ENCODE results near the gene PHACTR3.

The PHACTR3 gene

GRCh38 chr20:59794555-59794954 lies 190.2 kb downstream of the PHACTR3 start:
- DNase-seq (ENCODE audit: low read depth): no peak

- no peak for DNase-seq (ENCODE audit: low read depth)
Observed at GRCh38 chr20:59800309-59800708, 196.0 kb downstream of the PHACTR3 start.

GRCh38 chr20:59802018-59802417 lies 197.7 kb downstream of the PHACTR3 start:
- DNase-seq (ENCODE audit: low read depth): no peak

DNA sequence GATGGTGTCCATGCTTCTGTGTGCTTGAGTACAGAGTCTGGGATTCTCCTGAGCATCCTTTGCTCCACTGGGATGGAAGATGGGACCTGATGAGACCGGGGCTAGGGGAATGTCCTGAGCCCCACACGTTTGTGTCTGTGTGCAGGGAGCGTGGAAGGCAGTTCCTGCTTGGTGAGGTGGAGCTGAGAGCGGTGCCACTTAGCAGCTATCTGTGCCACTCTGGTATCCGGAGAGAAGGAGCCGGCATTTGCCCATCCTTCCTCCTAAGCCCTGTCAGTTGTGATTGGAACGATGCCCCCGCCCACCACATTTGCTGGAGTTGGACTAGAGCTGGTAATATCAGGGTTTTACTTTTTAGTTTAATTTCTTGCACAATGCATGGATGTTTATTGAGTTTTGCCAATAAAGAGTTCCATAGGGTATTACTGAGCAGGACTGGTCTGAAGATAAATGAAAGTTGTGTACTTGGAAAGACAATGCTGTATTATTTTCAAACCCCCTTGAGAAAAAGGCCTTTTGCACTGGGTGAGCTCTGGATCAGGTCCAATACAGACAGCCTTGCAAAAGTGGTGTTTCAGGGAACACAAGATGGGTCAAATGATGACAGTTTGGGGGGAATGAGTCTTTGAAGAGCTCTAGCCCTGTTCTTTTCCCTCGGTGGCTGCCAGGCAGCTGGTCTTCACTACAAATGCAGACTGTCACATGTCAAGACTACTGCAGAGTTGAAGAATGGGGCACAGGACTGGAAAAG lies 198.3 kb downstream of the PHACTR3 start:
- no peak for DNase-seq (ENCODE audit: low read depth)

- no peak for DNase-seq (ENCODE audit: low read depth)
Observed at GRCh38 chr20:59804347-59804746, 200.0 kb downstream of the PHACTR3 start.

DNA sequence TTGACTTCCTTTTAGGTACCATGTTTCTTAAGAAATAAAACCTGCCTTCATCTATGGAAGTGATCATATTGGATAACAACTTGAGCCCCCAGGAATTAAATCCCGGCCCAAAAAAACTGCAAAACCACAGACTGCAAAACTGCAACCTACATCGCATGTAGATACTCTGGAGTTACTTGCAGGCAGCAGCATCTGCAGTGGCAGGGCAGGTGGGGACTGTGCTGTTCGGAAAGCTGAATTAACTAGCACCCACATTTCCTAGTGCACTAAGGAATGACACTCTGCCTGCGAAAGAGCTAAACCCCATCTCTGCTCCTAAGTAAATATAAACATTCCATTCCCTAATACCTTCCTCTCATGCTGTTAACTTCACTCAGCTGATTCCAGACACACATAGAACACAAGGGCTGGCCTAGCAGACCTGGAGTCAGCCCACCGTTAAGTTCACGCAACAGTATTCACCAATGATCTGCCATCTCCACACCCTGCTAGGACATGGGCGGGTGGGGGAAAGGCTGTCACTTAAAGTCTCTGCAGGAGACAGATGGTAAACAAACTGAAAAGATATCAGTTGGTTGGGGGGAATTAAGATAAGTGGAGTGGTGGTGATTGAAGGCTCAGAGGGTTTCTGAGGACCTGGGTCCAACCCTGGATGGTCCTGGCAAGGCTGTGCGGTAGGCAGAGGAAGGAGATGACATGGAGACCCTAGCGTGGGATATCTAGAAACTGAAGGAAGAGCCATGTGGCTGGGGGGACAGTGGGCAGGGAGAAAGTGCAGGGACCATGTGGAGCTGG lies 200.7 kb downstream of the PHACTR3 start:
- DNase-seq (ENCODE audit: low read depth): no peak

GRCh38 chr20:59805786-59806577 lies 201.6 kb downstream of the PHACTR3 start:
- DNase-seq (ENCODE audit: low read depth): no peak

GRCh38 chr20:59806578-59806975 lies 202.2 kb downstream of the PHACTR3 start:
- DNase-seq (ENCODE audit: low read depth): no peak

DNA sequence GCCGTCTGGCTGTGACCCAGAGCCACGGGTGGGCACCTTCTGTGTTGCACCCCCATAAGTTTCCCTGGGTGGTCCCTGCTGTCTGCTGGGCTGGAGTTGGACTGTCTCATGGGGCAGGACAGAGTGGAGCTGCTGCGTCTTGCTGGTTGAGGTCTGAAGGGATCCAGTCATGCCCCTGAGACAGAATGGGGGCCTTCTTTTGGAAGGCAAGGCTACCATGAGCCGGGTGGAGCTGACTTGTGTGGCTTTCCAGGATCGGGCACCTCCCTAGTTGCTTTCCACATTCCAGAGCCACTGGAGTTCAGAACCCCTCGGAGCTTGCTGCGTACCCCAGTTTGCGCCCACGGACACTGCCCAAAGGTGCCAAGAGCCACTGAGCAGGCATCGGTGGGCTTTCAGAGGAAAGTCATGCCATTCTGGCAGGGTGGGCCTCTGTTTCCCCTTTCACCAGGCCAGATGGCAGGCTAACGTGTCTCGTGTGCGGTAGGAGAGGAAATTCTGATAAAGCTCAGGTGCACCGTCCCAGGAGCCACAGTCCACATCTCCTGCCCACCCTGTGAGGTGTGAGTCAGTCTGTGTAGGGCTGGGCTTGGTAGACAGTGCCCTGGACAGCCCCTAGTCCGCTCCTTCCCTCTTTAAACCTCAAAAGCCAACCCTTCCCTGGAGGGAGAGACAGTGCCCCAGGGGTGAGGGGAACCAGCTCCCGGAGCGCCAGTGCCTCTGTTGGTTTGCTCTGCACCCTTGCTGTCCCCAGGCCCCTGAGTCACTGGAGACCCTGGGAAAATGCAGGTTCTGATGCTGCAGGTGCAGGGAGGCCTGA lies 203.8 kb downstream of the PHACTR3 start:
- DNase-seq (ENCODE audit: low read depth): no peak

- no peak for DNase-seq (ENCODE audit: low read depth)
Observed at GRCh38 chr20:59808729-59809381, 204.5 kb downstream of the PHACTR3 start.

- no peak for DNase-seq (ENCODE audit: low read depth)
Observed at GRCh38 chr20:59809630-59810448, 205.5 kb downstream of the PHACTR3 start.

DNA sequence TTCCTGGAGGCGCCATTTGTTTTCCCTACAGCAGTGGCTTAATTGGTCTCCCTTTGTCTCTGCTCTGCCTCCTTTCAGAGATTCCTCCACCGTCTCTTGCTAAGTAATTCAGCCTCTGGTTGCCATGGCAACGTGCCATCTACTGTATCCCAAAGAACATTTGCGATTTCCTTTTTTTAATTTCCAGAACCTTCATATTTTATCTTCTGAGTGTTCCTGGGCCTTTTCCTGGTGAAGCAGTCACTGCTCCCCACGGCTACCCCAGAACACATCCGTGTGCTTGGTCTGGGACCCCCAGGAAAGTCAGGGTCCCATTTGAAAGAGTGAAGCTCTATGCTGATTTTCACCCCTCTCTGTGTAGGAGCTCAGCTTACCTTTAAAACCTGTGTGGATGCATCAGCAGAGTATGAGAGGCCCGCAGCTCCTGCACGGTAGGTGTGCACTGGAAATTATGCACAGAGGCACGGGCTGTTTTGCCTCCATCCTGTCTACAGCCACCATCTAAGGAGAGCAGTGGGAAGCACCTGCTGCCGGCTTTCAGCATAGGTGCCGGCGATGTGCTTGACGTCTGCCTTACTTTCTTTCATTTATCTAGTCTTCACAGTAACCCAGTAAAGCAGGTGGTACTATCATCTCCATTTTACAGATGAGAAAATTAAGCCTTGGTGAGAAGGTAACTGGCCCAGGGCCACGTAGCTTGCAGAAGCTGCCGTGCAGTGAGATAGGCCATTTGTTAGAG lies 206.3 kb downstream of the PHACTR3 start:
- no peak for DNase-seq (ENCODE audit: low read depth)

DNA sequence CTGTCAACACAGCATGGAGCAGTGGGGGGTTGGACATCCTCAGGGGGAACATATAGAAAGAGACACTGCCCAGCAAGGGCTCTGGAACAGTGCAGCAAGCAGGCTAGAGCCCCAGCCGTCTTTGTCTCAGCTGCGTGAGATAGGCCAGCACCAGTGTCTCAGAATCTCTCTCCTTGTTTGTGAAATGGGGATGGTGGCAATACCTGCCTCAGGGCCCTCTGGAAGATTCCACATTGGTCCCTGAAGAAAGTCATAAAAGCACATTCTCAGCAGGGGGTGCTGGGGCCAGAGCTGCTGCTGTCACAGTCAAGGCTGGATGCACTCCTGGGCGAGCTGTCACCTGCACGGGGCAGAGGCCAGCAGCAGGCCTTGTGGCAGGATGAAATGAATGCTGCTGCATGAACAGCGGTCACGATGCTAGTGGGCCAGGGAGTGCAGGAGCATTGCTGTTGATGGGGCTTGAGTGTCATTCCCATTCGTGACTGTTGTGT lies 207.4 kb downstream of the PHACTR3 start:
- DNase-seq (ENCODE audit: low read depth): no peak

- no peak for DNase-seq (ENCODE audit: low read depth)
Observed at GRCh38 chr20:59812286-59813125, 208.2 kb downstream of the PHACTR3 start.

DNA sequence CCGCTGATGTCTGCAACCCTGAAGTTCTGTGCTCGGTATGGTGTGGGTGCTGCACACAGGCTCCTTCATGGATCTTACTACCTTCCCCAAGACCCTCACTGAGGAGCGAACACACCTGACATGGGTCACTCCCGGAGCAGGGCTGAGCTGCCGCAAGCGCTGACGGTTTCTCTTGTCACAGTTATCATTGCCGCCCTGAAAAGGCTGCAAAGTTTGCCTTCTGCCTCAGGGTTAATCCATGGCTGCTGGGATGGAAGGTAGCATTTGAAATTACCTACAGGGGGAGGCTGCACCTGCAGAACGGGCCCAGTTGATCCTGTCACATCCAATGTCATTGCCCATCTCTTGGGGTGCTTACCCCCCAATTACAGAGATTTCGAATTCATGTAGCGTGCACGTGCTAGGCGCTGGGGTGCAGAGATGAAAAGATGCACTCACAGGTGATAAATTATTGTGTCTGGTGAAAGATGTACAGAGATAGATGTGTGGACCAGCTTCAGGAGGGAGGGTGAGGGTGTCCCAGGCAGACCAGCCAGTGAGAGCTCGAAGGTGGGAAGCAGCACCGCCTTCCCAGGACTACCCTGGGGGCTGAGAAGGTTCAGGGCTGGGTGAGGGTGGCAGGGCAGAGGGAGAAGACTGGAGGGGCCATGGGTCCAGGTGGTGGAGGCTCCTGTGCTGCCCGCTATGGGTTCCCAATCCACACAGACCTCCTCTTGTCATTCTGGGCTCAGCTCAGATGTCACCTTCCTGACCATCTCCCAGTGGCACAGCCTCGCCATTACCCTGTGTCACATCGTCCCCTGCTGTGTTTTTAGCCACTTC lies 209.0 kb downstream of the PHACTR3 start:
- DNase-seq (ENCODE audit: low read depth): no peak

DNA sequence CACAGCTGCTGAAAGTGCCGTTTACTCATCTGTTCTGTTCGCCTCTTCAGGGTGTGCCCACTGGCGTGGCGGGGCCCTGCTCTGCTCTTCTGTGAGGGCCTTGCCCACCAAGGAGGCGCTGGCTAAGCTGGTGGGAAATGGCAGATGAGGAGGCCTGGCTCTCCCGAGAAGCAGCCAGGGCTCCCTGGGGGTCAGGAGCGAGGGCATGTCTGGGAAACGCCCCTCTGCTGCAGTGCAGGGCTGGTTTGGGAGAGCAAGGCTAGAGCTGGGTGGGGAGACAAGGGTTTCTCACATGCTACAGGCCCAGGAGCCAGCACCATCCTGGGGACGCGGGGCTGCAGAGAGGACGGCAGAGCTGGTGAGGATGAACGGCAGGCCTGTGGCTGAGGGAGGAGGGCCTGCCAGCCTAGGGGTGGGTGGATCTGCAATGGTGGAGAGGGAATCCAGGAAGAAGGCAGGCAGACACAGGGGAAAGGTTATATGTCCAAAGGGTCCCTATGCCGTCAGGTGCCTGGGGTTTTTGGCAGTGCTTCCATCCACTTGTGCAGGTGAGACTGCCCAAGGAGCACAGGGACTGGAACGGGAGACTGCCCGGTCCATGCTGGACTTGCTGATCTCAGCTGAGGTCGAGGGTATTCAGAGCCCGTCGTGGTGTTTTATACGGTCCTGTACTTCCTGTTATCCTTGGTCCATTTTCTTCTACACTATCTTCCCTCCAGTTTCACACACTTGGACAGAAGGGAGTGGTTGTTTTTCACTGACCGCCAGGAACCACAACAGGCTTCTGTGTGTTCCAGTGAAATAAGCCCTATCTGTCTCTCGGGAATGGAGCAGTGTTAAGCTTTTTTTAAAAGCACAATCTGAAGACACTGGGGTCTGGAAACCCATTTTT lies 209.9 kb downstream of the PHACTR3 start:
- no peak for DNase-seq (ENCODE audit: low read depth)

All from stimulated activated CD4-positive, alpha-beta T cell treated with anti-CD3 and anti-CD28 coated beads, Interleukin-2, amount 100 ng/mL, for 4 hours (primary cell).